Measurements from ENCODE around the gene FAM98B. TPM values are rescaled to one million over a fixed set of nuclear protein-coding genes. Genes with fewer than 3 reads are reported as not detected.
"Not testable (repeated sequence)": the region's sequence is repeated elsewhere in the genome, so short reads cannot be mapped to it uniquely, and the experiment has no call there.

Gene FAM98B
- total RNA-seq, 1 donor from 2014 or later: 15.6 TPM

GRCh38 chr15:38430106-38430760 lies 23.7 kb upstream of the FAM98B start:
- no peak overlapping the region for H3K4me3 Mint-ChIP-seq (ENCODE audit: unreplicated experiment)
- H3K36me3 Mint-ChIP-seq (ENCODE audit: low read depth): peaks cover 1% of the 10 kb centered on the region
- peaks cover 19% of the 10 kb centered on the region for H3K27me3 Mint-ChIP-seq (ENCODE audit: low read depth)
- H3K9me3 Mint-ChIP-seq (ENCODE audit: low read depth): peaks cover 5% of the 10 kb centered on the region
- TF ChIP-seq CTCF (IDR thresholded peaks at IDR 0.05): no peak
- H3K4me1 Mint-ChIP-seq (ENCODE audit: low read depth): no peaks in the 10 kb centered on the region
- DNase-seq (ENCODE audit: low spot score): no peak
- H3K27ac Mint-ChIP-seq (ENCODE audit: unreplicated experiment): no peak overlapping the region

- Mint-ChIP-seq H3K27me3 (ENCODE audit: low read depth) (peaks cover 31% of the 10 kb centered on the region), H3K4me3 (ENCODE audit: unreplicated experiment) (no peak overlapping the region), H3K27ac (ENCODE audit: unreplicated experiment) (no peak overlapping the region), H3K4me1 (ENCODE audit: low read depth) (peaks cover 8% of the 10 kb centered on the region), H3K36me3 (ENCODE audit: low read depth) (peaks cover 7% of the 10 kb centered on the region), H3K9me3 (ENCODE audit: low read depth) (peaks cover 9% of the 10 kb centered on the region)
- TF ChIP-seq CTCF (IDR thresholded peaks at IDR 0.05): no peak
- DNase-seq (ENCODE audit: low spot score): no peak
Measured at GRCh38 chr15:38436993-38437392, 16.9 kb upstream of the FAM98B start.

- not testable (repeated sequence) for H3K36me3 Mint-ChIP-seq (ENCODE audit: low read depth); H3K4me3 Mint-ChIP-seq (ENCODE audit: unreplicated experiment); H3K9me3 Mint-ChIP-seq (ENCODE audit: low read depth); H3K4me1 Mint-ChIP-seq (ENCODE audit: low read depth); DNase-seq (ENCODE audit: low spot score); H3K27ac Mint-ChIP-seq (ENCODE audit: unreplicated experiment)
- peaks cover 31% of the 10 kb centered on the region for H3K27me3 Mint-ChIP-seq (ENCODE audit: low read depth)
Measured at GRCh38 chr15:38437603-38438002, 16.3 kb upstream of the FAM98B start.

GRCh38 chr15:38438031-38438986 lies 15.6 kb upstream of the FAM98B start:
- peaks cover 9% of the 10 kb centered on the region for H3K9me3 Mint-ChIP-seq (ENCODE audit: low read depth)
- H3K27ac Mint-ChIP-seq (ENCODE audit: unreplicated experiment): no peak overlapping the region
- no peak for DNase-seq (ENCODE audit: low spot score)
- H3K36me3 Mint-ChIP-seq (ENCODE audit: low read depth): peaks cover 7% of the 10 kb centered on the region
- no peak for TF ChIP-seq CTCF (IDR thresholded peaks at IDR 0.05)
- H3K4me1 Mint-ChIP-seq (ENCODE audit: low read depth): peaks cover 8% of the 10 kb centered on the region
- H3K4me3 Mint-ChIP-seq (ENCODE audit: unreplicated experiment): no peak overlapping the region
- peaks cover 31% of the 10 kb centered on the region for H3K27me3 Mint-ChIP-seq (ENCODE audit: low read depth)

GRCh38 chr15:38440353-38441129 lies 13.4 kb upstream of the FAM98B start:
- peaks cover 8% of the 10 kb centered on the region for H3K4me1 Mint-ChIP-seq (ENCODE audit: low read depth)
- TF ChIP-seq CTCF (IDR thresholded peaks at IDR 0.05): peak; percentile 94
- H3K27ac Mint-ChIP-seq (ENCODE audit: unreplicated experiment): no peak overlapping the region
- no peak for DNase-seq (ENCODE audit: low spot score)
- H3K36me3 Mint-ChIP-seq (ENCODE audit: low read depth): peaks cover 7% of the 10 kb centered on the region
- peaks cover 26% of the 10 kb centered on the region for H3K27me3 Mint-ChIP-seq (ENCODE audit: low read depth)
- no peak overlapping the region for H3K4me3 Mint-ChIP-seq (ENCODE audit: unreplicated experiment)
- peaks cover 9% of the 10 kb centered on the region for H3K9me3 Mint-ChIP-seq (ENCODE audit: low read depth)
